Hematopoietic multipotent progenitor cell treated with erythropoietin and hydrocortisone succinate and interleukin-3 and kit ligand, for 8 days (in vitro differentiated cells): ENCODE measurements around the gene RNF41.

Experiments
- DNase-seq: peaks from one replicate; pipeline ENCODE4 v3.0.0-alpha.2; 2015

Gene RNF41

DNA sequence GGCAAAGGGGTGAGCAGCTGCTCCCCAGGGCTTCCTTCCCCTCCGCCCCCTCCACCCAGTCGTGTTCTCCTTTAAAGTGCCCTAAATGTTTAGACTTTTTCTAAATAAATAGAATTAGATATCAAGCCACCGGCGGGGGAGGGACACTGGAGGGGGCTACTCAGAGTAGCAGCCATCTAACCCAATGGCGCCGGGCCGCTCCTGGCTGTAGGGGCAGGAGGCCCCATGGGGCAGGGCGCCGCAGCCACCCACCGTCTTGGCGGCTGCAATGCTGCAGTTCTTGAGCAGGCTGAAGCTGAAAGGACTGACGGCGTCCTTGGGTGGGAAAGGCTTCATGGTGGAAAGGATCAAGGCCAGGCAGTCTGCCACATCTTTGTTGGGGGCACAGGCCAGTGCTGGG, 21.3 kb upstream of the RNF41 start:
- no peak for DNase-seq

DNA sequence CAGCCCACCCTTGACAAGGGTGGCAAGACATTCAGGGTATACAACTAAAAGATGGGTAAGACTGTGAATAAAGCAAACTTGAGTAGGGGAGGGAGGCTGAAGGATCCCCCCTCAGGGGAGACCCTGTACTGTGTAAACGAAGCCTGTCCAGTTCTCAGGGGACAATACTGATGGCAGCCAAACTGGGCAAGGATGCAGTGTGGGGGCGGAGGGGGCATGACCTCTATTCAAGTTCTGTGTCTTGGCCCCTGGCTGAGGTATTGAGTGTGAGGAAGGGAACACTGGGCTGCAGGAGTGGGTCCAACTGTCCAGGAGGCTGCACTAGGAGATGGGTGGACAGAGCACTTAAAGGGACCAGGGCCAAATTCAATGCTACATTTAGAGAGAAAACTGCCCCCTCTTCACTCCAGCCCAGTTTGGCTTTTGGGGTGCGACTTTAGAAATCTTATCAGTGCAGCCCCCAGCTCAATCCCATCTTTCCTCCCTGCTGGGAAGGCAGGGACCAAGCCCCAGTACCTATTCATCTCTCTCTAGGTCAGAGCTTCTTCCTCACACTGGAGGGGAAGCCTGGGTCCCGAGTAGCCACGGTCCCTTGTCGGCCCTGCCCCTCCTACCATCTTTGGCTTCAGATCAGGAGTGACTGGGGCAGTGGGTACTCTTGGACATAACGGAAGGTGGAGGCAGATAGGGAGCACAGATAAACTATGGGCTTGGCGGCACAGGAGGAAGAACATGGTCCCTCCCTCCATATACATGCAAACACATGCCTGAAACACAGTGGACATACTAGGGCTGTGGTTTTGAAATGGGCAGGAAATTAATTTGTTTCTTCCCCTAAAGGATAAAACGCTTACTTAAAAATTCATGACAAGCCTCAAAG, 19.9 kb upstream of the RNF41 start:
- peak; percentile 49 for DNase-seq

DNA sequence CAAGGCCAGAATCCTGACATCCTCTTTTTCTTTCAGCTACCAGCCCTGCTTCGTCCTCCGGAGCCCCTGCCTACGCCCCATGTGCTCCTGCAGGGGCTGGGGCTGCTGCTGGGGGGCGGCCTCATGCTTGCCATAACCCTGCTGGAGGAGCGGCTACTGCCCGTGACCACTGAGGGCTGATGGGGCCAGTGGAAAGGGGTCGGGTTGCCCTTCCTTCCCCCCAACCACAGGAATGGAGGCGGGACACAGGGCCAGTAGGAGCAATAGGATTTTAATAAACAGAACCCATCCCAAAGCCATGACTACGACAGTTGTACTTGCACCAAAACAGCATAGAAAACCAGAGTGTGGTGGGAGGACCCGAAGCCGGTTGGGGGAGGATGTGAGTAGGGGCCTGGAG, 15.8 kb upstream of the RNF41 start:
- no peak for DNase-seq

DNA sequence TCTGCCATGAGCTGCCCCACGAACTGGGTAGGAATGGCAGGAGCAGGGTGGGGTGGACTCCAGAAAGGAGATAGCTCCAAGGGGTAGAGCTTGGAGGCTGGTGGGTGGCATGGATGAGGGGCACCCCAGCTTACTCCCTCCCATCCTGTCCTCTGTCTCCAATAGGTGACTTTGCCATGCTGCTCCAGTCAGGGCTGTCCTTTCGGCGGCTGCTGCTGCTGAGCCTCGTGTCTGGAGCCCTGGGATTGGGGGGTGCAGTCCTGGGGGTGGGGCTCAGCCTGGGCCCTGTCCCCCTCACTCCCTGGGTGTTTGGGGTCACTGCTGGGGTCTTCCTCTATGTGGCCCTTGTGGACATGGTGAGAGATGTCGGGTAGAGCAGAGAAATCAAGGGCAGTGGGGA, 15.3 kb upstream of the RNF41 start:
- DNase-seq: no peak

DNA sequence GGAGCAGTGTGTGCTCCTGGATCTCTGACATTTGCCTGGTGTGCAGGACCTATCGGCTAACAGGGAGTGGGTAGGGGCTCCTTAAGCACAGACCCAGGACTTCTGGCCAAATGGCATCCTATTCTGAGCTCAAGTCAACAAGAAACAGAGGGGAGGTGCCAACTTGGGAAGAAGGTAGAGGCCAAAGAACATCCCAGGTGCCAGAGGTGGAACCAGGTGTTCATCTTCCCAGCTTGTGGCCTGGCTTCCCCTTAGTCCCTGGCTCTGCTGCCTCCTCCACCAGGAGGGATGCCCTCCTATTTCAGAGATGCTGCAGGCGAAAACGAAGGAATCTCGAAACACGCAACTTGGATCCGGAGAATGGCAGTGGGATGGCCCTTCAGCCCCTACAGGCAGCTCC, 14.4 kb upstream of the RNF41 start:
- DNase-seq: no peak

DNA sequence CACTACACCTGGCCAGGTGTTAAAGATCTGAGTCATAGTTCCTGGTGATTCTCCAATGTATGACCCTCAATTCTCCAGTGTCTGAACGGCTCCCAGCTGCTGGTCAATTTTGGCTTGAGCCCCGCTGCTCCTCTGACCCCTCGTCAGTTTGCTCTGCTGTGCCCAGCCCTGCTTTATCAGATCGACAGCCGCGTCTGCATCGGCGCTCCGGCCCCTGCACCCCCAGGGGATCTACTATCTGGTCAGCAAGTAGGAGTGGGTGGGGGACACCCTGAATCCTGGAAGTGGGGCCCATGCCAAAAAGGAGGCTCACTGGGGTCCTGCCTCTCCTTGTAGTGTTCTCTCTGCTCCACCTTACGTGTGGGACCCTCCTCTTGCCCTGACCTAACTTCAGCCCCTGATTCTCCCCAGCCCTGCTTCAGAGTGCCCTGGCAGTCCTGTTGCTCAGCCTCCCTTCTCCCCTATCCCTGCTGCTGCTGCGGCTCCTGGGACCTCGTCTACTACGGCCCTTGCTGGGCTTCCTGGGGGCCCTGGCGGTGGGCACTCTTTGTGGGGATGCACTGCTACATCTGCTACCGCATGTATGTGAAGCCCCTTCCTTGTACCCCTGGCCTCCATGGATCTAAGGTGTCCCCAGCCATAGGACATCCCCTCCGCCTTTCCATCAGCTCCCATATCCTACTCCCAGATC, 13.2 kb upstream of the RNF41 start:
- no peak for DNase-seq

DNA sequence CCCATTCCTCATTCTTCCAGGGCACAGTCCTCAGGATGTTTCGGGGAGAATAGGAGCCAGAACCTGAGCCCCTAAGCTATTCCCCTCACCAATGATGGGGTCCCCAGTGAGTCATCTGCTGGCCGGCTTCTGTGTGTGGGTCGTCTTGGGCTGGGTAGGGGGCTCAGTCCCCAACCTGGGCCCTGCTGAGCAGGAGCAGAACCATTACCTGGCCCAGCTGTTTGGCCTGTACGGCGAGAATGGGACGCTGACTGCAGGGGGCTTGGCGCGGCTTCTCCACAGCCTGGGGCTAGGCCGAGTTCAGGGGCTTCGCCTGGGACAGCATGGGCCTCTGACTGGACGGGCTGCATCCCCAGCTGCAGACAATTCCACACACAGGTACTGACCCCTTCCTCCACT, 9.5 kb upstream of the RNF41 start:
- no peak for DNase-seq

DNA sequence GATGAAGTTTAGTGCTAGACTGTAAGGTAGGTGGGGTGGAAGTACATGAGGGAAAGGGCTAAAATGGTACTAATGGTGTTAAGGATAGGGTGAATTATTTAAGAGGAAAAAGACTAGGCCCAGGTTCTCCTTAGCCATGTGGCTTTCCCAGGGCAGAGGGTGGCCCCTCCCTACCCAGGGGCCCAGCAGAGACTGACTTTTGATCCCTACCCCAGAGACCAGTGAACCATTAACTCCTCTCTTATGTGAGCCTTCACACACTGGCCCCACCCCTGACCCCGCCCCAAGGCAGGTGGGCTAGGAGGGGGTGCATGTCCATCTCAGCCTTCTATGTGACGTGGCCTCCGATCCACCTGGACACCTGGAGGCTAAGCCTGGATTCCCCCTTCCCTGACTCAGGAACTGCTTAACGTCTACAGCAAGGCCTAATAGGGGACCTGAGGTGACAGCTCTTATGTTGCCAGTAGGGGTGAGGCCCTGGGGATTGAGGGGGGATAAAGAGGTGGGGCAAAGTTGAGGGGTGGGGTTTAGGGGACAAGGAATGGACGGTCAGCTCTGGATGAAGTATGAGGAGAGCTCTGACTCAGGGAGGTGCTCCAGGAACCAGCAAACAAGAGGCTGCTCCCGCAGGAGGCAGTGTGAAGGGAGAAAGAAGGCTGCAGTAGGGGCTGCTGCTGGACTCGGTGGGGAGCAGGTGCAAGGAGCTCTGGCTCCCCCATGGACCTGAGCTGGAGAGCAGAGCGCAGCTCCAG, 8.9 kb upstream of the RNF41 start:
- no peak for DNase-seq

DNA sequence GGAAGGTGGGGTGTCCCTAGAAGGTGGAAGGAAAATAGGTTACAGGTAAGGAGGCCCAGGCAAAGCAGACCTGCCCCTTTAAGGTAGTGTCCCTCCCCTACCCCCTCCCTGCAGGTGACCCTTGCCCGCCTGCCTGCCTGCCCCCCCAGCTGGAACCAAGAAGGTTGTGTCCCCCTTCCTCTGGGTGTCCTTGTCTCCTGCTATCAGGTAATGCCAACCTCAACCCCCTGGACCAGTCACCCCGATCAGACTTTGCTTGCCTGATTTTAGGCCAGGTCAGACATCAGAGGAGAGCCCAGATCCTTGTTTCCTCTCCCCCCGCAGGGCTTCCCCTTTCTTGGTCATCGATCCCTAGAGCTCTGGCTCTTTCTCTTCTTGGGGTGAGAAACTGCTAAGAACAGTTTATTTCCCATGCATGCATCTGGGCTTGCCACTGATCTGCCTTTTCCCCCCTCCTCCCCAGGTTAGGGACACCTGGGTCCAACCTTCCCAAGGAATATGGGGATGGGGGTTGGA, 8.3 kb upstream of the RNF41 start, which contains the start of gene SLC39A5:
Gene SLC39A5 (plus strand): TSS at position 136 of the 516 bp plus-strand sequence. CDS start 1,224 bp downstream, outside the sequence.
- no peak for DNase-seq

DNA sequence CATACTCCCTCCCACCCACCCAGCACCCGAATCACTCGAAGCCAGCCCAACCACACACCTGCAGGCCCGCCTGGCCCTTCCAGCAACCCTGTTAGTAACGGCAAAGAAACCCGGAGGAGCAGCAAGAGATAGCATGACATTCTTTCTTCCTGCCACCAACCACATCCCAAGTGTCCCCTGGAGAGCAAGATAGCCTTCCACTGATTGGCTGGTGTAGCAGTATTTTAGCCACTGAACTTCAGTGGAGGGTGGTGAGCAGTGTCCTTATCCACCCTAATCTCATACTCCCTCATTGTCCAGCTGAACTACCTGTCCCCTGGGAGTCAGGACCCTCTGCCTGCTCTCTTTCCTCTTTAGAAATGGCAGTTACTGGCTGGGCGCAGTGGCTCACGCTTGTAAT, 7.4 kb upstream of the RNF41 start:
- DNase-seq: no peak

DNA sequence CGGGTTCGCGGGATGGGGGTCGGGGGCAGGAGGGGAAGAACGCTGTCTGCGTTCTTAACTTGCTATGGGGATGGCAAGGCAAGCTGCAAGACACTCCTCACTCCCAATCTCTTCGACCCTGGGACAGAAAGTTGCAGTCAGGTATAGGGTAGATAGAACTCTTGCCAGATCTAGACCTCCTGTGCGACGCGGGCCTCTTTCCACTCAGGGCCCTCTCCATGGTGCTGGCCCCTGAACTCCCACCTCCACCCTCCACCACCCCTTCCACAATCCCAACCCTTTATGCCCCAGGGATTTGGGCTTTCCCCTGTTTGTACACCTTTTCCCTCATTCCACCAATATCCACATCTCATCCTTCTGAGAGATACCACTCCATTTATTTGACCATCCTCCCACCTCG, 3.2 kb upstream of the RNF41 start:
- no peak for DNase-seq

DNA sequence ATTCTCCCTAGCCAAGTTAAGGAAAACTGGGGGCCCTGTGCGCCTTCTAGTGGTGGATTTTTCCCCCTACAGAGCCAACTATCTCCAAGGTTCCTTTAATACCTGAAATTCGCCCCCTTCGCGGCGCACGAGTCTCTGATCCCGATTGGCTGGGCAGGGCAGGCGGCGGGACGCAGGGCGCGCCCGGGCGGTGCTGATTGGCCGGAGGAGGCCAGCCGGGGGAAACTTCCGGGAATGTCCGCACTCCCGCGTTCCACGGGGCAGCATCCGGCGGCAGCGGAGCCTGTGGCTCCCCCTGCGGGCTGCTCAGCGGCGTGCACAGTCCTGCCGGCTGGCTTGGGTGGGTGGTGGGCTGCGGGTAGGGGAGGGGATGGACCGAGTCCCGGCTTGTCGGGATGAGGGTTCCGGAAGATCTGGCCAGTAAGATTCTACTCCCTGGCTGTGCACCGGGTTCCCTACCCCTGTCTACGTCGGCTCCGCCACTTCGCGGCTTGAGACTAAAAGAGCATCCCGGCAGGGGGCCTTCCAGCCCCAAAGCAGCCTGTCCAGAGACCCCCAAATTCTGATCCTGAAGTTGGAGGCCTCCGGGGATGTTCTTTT, 2.5 kb upstream of the RNF41 start, which contains the start of gene NABP2:
Gene NABP2 (plus strand): TSS at position 241 of the 600 bp plus-strand sequence. CDS start 515 bp downstream, outside the sequence.
- peak; percentile 97 for DNase-seq

DNA sequence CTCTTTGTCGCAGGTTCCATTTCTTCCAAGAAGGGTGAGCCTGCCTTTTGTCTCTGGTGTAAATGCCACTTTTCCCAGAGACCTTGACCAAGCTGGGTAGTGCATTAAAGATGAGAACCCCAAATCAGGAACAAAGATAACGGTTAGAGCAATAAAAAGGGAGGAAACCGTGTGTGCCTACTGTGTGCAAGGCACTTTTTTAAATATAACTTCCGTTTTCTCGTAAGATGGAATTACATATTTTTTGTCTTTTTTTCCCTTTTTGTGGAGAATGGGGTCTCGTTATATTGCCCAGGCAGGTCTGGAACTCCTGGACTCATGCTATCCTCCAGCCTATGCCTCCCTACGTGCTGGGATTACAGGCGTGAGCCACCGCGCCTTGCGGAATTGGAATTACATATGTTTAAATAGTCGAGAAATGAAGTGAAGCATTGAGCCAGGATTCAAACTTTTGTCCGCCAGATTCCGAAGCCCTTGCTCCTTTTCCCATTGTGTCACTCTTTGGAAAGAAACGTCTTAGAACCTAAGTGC, 1.9 kb upstream of the RNF41 start:
- DNase-seq: no peak

DNA sequence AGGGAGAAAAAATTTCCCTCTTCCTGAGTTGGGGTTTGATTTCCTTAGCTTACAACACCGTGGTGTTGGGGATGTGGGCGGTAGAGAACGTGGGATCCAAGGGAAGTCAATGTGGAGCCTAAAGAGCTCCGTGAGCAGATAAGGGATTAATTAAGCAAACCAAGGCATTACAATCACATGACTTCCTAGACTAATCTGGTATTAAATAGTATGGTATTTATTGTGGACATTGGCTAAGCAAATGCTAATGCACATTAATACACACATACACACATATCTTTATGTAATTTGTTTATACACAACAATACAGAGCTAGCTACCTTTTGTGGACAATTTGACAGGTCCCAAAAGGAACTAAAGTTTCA, 791 bp upstream of the RNF41 start:
- DNase-seq: peak; percentile 60

DNA sequence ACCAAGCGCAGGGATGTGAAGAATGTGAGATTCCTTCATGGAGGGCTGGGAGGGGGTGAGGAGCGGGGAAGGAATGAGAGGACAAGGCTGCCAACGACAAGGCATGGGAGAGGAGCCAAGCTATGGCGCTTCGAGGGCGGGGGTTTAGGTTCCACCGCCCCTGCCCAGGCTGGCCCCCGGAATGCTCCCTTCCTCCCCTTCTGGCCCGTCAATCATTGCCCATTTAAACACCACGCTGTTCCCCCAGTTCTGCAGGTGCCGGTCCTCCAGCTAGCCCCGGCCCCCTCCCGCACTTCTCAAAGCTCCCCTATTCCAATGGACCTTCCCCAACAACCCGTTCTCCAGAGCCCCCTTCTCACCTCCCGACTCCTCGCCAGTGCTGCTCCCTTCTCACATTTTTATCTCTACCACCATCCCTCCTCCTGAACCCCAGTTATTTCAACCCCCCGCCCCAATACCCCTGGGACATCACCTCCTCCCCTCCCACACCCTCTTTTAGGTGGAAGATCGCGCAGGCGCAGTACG, 428 bp downstream of the RNF41 start:
- peak; percentile 34 for DNase-seq

DNA sequence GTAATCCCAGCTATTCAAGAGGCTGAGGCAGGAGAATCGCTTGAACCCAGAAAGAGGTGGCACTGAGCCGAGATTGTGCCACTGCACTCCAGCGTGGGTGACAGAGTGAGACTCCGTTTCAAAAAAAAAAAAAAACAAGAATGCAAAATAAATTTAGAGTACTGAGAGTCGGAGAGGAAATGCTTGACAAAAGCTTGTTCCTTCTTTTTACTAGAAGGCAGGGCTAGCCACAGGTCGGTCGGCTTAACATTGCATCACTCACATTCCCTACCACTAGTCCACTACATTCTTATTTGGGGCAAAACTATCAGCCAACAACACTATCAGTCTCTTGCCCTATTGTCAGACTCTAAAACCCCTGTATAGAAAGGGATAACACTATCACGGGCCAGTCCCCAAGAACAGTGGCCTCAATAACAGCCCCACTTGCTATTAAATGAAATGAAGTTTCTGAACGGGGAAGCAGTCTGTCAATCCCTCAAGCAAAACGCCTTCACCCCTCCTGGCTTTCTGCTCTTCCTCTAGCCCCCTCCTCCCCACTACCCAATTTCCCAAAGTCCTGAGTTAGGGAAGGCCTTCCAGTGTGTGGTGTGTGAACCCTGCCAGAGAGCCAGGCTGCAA, 1.0 kb downstream of the RNF41 start:
- DNase-seq: peak; percentile 73

DNA sequence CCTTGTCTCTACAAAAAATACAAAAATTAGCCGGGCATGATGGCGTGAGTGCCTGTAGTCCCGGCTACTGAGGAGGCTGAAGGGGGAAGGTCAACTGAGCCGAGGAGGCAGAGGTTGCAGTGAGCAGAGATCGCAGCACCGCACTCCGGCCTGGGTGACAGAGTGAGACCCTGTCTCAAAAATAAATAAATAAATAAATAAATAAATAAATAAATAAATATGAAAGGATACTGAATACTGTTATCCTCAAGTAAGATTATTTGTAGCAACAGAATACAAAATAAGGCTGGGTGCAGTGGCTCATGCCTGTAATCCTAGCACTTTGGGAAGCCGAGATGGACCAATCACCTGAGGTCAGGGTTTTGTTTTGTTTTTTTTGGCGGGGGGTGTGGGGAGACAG, 1.9 kb downstream of the RNF41 start:
- no peak for DNase-seq

DNA sequence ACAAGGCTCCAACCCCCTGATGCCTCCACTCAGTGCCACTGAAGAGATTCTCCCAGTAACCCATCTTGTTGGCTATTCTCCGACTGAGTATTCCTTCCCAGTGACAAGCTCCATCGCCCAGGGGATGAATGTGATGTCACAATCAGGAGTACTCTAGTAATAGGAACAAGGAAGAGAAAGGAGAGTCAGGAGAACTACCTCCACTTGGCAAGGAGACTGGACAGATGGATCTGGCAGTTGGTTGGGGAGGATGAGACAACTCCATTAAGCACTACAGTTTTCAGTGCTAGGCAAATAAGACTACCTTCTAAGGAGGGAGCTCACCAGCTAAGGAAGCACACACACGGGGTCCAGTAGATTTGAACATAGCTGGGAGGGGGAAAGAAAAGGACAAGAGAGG, 5.3 kb downstream of the RNF41 start:
- DNase-seq: no peak

DNA sequence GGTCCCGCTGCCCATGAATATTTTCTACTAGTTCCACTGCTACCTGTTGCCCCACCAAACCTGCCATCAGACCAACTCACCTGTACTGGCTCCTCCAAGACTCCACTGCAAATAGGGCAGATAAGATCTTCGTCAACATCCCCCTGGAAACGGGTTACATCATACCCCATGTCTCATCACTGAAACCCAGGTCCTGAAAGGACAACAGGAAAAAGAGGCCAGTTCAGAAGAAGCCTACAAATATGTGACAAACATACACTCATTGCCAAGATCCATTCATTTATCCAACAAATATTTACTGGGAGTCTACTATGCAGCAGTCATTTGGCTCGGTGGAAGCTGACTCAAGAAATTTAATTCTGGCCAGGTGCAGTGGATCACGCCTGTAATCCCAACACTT, 7.8 kb downstream of the RNF41 start:
- no peak for DNase-seq

DNA sequence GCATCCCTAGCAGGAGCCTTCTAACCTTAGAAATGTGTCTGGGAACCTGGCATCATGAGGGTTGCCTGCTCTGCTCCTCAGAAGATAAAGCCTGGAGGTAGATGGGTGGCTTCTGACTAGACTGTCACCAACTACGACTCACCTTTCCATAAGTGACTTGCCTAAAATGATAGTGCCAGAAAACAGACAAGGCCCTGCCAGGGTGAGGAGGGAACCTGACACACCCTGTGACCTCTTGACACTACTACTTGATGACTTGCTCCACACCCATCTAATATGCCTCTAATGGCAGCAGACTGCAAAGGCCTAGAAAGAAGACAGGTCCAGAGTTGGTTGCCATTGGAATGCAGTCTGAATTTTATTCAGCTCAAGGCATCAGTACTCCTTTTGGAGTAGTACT, 9.4 kb downstream of the RNF41 start:
- DNase-seq: peak; percentile 54

DNA sequence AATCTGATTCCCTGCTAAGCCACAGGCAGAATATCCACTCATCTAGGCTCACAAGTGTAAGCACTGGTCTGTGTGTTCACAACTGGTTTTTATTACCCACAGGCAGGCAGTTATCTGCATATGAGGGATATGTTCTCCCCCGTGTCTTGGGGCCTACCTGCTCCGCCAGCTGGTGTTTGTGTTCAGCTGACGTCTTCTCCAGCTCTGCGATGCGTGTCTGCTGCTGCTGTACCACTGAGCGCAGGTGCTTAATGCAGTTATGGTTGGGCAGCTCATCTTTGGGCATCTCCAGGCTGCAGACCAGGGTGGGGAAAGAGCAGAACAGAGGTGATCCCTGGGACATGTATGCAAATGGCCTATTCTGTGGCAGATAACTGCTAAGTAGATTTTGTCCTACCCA, 13.7 kb downstream of the RNF41 start:
- DNase-seq: no peak
